Posterior vena cava (tissue), 2 donors: ENCODE data around the gene CSMD2. TPM values are rescaled to one million over a fixed set of nuclear protein-coding genes. Genes with fewer than 3 reads are reported as not detected.

Experiments used
- DNase-seq: peaks from one replicate; pipeline ENCODE4 v3.0.0-alpha.2; 2020; ENCODE audit warnings: low spot score
- intact Hi-C, 2 donors: fragments of 100-400 bp; cut with DNase I; formaldehyde crosslinking; loops; one replicate each; pipeline versions ENCODE4 v1.14.1 to v1.14.2; 2022 to 2023
- total RNA-seq, 2 donors: library from RNA; stranded (reverse); fragmentation: NEBNext Ultra II Directional; extraction: Animal tissue kit (Norgen Biotek cat#: 25700); gene quantifications; one replicate each; pipeline ENCODE4 v1.2.1, GENCODE V29; 2021
- donor health status: DM: yes; HTN: yes; CAD: no.
- donor health status: DM: yes; HTN: yes; CAD: no.

The CSMD2 gene
- total RNA-seq, 2 donors from 2014 or later = 2.4 to 3.1 TPM

DNA sequence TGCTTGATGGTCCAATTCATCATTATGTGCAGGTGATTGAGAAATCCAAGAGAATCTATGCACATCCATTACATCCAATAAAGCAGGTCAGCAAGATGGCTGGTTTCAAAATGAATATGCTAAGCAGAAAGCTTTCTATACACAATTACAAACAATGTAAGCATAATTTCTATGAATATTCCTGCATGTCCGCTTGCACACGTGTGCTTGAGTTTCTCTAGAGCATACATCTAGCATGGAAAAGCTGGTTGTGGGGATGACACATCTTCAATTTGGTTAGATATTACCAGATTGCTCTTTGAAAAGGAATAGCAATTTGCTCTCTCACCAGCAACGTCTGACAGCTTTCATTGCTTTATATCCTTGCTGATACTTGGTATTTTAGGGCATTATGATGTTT lies 461.6 kb downstream of the CSMD2 start:
- DNase-seq = no peak
- intact Hi-C loops = no loop called here

- DNase-seq = no peak
- intact Hi-C loops = no loop called here
Measured at GRCh38 chr1:33698361-33699035, 466.5 kb downstream of the CSMD2 start.

DNA sequence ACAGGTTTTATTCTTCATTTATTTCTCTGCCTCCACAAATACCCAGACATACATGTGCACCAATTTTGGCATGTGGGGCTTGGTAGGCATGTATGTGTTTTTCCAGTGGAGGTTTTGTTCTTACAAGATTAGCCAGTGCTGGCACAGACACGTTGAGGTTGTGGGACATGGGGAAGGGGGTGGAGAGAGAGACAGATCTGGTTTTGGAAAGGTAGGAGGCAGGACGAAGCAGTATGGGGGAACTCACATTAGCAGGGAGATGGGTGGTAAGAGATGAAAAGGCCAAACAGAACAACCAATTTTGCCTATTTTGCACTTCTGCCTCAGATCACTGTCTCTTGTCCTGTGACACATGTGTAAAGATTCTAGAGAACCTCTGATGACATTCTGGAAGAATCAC lies 467.2 kb downstream of the CSMD2 start:
- DNase-seq = no peak
- intact Hi-C loops = no loop called here

- intact Hi-C loops = no loop called here
- no peak for DNase-seq
Measured at GRCh38 chr1:33696962-33697361, 468.1 kb downstream of the CSMD2 start.

- DNase-seq = no peak
- intact Hi-C loops = no loop called here
Measured at GRCh38 chr1:33696311-33696710, 468.7 kb downstream of the CSMD2 start.

DNA sequence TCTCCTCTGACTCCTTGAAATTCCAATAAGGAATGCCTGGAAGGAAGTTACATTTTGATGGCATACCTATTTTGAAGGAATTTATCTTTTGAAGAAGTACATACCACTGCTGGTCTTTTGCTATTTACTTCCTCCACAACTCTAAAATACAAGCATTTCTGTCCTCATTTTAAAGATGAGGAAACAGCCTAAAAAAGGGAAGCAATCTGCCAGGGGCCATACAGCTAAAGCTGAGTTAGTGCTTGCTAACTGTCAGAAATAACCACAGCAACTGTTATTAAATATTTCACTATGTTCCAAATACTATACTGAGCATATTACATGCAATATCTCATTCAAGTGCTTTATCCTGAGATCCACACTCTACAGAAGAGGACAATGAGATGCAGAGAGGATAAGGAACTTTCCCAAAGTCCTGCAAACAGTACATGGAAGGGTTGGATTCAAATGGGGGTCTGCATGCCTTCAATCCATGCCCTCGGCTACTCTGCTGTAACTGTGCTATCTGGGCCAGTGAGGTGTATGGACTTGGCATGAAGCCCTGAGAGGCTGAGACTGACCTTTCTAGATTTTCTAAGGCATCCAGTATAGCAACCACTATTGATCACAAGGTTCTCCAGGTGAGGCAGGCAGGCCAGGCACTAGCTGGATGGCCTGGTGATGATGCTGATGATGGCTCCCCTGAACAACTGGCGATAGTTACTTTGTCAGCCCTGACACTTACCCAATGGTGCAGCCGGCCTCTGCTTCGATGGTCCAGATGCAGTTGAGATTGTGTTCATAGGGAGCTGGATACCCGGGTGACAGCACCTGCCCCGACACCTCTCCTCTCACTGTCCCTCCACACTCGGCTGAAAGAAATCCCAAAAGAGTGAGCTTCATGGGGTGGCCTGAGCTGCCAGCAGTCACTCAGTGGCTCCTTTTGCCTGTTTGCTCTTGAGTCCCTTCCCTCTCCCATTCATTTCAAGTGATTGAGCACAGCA lies 472.5 kb downstream of the CSMD2 start:
- intact Hi-C loops = no loop called here
- DNase-seq = no peak

DNA sequence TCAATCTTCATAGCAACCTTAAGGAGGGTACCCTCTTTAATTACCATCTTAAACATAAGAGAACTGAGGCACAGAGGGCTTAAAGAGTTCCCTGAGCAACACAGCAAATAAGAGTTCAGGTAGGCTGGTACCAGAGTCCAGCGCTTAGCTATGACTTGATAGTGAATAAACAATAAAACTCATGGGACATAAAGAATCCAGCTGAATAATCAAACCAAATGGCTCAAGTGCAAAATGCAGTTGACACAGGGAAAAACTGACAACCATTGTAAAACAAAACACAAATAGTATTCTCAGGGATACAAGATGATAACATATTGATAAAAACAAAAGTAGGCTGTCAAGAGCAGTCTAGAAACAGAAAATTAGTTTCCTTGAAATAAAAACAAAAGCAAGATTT lies 478.0 kb downstream of the CSMD2 start:
- no peak for DNase-seq
- intact Hi-C loops = no loop called here

- no peak for DNase-seq
- intact Hi-C loops = no loop called here
Measured at GRCh38 chr1:33686551-33686950, 478.5 kb downstream of the CSMD2 start.

DNA sequence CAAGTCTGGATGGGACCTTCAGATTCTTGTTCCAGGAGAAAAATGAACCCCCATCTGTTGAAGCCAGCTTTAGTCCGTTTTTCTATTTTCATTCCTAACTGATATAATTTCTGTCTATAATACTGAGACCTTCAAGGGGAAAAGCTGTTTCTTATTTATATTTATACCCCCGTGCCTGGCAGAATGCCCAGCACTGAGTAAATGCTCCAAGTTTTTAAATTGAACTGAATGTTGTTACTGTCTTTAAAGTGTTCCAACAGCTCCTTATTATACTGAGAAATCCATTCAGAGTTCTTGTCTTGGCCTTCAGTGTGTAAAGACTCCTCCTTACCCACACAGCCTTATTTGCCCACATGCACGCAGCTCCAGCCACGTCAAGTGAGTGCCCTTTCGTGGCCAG lies 479.8 kb downstream of the CSMD2 start:
- intact Hi-C loops = no loop called here
- no peak for DNase-seq

DNA sequence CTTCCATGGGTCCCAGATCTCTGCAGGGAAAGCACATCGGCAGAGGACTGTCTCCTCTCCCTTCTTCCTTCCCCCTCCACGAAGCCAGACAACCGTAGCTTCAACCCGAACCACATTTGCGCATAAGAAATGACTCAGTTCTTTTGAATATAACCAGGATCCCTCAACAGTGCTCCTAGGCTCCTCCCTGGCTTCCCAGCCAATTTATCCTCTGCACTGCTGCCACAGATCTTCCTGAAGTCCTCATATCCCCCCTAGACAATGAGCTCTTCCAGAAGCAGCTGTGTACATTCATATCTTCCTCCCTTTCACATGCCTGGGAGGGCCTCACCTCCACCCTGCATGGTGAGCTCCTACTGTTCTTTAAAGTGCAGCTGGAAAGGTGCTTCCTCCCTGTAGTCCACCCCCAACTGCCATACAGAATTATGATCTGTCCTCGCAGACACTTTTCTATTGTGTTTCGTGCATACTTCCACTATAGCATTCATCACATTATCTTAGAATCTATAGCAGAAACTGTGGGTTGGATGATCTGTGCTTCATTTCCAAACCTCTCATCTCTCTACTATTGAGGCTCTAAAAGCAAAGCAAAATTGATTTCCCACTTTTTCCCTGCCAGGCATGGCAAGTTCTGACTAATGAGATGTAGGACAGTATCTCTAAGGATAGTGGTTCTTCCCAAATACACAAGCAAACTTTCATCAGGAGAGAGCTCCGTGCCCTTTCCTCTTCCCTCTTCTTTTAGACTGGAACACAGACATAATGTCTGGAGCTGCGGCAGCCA lies 480.4 kb downstream of the CSMD2 start:
- no peak for DNase-seq
- intact Hi-C loops = no loop called here

GRCh38 chr1:33683913-33684312 lies 481.1 kb downstream of the CSMD2 start:
- no peak for DNase-seq
- intact Hi-C loops = no loop called here

DNA sequence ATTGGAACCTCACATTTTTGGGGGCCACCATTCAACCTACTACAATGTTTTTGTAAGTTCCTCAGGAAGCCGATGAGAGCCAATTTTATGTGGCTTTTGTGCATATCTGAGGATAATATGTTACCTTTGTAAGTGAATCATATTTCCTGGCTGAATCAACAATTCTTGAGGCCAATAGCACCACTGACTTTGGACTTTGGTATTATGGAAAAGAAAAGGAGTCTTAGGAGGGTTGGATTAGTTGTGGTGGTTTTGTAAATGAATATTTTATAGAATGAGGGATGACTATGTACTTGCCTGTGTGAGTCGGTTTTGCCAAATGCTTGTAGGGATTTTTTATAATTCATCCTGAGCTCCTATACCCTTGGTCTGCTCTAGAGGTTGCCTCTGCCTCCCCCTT lies 482.7 kb downstream of the CSMD2 start:
- no peak for DNase-seq
- intact Hi-C loops = no loop called here

DNA sequence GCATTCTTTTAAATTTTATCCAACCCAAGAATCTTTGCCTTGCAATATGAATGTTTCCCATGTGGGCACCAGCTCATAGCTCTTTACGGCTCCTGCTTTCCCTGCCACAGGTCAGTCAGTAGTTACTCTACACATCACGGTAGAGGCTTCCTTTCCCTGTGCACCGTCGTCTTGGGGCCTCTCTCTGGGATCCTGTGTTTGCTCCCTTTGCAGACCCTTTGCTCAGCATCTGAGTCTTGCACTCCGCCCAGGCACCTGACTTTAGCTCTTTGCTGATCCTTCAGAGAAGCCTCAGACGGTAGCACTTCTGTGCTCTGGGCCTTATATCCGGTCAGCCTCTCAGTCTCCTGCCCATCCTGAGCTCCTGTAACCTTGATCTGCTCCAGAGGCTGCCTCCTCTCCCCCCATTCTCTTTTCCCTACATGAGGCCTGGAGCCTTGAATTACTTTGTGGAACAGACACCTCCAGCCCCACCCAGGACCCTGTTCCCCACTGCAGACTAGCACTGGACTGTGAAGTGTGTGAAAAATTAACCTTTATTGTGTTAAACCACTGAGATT lies 484.7 kb downstream of the CSMD2 start:
- no peak for DNase-seq
- intact Hi-C loops = no loop called here

GRCh38 chr1:33670567-33670966 lies 494.5 kb downstream of the CSMD2 start:
- DNase-seq = no peak
- intact Hi-C loops = no loop called here

- intact Hi-C loops = no loop called here
- no peak for DNase-seq
Measured at GRCh38 chr1:33668695-33669094, 496.3 kb downstream of the CSMD2 start.

DNA sequence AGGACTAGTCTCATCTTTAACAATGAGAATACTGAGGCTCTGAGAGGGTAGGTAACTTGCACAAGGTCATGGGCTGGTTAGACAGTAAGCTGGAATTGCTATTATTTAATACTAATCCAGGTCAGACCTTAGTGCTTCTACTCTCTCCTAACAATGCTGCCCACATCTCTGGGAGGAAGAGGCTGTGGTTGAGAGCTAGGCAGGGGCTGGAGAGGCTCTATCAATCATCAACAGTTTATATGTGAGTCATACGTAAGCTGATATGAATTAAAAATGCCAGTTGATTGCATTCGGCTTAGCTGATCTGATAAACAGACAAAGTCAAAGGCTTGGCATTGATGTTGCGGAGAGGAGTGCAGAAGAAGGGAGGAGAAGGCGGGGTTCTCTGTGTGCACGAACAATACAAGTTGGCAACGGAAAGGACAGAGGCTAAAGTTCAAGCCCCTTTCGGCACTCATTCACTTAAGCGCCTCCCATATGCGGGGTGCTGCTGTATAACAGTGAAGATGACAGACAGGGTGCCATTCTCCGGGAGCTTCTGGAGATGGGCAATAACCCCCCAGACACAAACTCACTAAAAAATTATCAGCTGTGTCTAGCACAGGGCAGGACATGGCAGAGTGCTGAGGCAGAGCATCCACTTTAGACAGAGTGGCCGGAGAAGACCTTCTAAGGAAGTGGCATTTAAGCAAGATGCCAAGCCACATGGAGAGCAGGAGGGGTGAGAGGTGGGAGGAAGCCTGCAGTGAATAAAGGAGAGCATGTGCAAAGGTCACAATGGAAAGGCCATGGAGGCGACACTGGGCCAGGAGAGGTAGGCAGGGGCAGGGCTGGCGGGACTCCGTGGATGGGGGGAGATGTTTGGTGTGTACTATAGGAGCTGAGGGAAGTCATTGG lies 497.4 kb downstream of the CSMD2 start:
- intact Hi-C loops = no loop called here

DNA sequence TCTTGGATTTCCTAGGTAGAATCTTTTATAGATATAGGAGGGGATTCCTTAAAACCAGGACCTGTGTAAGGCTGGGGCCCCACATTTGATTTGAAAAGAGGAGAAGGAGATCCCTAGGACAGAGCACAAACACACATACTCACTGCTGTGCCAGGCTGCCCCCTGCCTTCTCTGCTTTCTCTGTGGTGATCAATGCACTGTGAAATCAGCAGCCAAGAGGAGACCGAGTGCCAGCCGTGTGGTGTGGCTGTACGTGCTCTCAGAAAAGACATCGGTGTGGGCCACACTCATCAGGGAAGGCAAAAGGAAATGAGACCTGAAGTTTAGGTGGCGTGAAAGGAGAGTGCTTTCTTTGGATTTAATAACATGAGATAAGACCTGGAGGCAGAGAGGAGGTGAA lies 498.4 kb downstream of the CSMD2 start:
- no peak for DNase-seq
- intact Hi-C loops = no loop called here

More for the DNA sequence above, 497.4 kb downstream of the CSMD2 start:
- DNase-seq = no peak

DNA sequence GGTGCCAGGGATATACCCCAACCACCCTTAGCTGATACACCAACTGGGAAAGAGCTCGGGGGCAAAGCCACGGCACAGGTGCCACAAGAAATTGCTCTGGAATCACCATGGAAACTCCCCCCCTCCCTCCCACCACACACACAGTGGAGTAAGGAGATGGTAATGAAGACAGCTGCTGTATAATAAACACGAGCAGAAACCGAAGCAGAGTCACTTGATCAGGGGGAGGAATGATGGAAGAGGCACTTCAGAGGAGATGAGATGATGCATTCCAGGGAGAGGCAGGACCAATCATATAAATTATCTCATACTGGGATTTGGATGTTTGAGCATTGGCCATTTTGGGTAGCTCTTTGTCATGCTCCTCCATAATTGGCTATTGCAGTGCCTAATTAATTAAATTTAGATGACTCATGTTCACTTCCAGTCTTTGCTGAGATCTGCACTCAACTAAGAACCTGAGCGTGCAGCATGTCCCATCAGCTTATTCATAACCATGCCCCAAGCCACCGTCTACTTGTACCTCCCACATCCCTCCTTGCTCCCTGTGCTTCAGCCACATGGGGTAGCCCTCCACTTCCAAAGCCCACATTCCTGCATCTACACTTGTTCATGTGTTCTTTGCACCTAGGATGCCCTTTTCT lies 503.1 kb downstream of the CSMD2 start:
- DNase-seq = no peak
- intact Hi-C loops = no loop called here
